Measurements from ENCODE around the gene PSAP. TPM values are rescaled to one million over a fixed set of nuclear protein-coding genes. Genes with fewer than 3 reads are reported as not detected.

PSAP gene
- total RNA-seq, 4 donors from 2014 or later, result 425 to 693 (median 495) TPM

DNA sequence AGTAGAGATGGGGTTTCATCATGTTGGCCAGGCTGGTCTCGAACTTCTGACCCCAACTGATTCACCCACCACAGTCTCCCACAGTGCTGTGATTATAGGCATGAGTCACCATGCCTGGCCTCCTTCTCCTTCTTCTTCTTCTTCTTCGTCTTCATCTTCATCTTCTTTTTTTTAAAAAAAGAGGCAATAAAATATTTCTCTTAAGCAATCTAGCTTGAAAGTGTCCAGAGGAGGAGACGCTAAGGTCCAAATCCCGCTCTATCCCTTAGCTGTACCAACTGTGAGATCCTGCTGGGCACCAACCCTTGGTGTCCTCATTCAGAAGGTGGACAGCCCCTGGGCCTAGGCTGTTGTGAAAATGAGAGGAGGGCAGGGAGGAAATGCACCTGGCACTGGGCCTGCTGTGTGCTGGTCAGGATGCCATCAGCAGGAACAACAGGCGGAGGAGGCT, 13.9 kb upstream of the PSAP start:
- no peak for DNase-seq (ENCODE audit: low spot score in 2 of 2)
- WGBS, 2 donors, result 73 to 89% methylated on average over 5 of the region's 5 CpGs
- no peak overlapping the region for H3K4me3 ChIP-seq (ENCODE audit: low read depth, poor library complexity, severe bottlenecking)
- TF ChIP-seq POLR2A (IDR thresholded peaks at IDR 0.05), result no peak
- TF ChIP-seq, protein P1, sequence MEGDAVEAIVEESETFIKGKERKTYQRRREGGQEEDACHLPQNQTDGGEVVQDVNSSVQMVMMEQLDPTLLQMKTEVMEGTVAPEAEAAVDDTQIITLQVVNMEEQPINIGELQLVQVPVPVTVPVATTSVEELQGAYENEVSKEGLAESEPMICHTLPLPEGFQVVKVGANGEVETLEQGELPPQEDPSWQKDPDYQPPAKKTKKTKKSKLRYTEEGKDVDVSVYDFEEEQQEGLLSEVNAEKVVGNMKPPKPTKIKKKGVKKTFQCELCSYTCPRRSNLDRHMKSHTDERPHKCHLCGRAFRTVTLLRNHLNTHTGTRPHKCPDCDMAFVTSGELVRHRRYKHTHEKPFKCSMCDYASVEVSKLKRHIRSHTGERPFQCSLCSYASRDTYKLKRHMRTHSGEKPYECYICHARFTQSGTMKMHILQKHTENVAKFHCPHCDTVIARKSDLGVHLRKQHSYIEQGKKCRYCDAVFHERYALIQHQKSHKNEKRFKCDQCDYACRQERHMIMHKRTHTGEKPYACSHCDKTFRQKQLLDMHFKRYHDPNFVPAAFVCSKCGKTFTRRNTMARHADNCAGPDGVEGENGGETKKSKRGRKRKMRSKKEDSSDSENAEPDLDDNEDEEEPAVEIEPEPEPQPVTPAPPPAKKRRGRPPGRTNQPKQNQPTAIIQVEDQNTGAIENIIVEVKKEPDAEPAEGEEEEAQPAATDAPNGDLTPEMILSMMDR (IDR thresholded peaks at IDR 0.05), result no peak
- intact Hi-C loops (cut with DNase I; ENCODE audit: low total_unique reads), result no loop called here

DNA sequence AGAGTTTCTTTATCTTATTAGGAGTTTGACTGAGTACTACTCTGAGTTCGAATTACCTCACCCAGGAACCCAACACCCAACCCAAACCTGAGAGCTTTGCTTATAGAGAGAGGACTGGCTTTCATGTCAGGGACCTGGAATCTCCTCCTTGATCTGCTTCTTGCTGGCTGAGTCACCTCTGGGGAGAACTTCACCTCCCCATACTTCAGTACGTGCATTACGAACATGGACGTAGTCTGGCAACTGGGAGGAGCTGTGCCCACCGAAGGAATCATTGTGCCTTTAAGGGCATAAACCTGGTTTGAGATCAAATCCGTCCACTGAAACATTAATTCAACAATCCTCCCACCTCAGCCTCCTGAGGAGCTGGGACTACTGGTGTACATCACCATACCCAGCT, 12.2 kb upstream of the PSAP start:
- TF ChIP-seq, protein P1 (IDR thresholded peaks at IDR 0.05), result no peak
- no peak for TF ChIP-seq POLR2A (IDR thresholded peaks at IDR 0.05)
- WGBS, 2 donors, result 93 to 98% methylated on average over 6 of the region's 6 CpGs
- no peak overlapping the region for H3K4me3 ChIP-seq (ENCODE audit: low read depth, poor library complexity, severe bottlenecking)
- intact Hi-C loops (cut with DNase I; ENCODE audit: low total_unique reads), result no loop called here
- DNase-seq (ENCODE audit: low spot score in 2 of 2), result no peak

DNA sequence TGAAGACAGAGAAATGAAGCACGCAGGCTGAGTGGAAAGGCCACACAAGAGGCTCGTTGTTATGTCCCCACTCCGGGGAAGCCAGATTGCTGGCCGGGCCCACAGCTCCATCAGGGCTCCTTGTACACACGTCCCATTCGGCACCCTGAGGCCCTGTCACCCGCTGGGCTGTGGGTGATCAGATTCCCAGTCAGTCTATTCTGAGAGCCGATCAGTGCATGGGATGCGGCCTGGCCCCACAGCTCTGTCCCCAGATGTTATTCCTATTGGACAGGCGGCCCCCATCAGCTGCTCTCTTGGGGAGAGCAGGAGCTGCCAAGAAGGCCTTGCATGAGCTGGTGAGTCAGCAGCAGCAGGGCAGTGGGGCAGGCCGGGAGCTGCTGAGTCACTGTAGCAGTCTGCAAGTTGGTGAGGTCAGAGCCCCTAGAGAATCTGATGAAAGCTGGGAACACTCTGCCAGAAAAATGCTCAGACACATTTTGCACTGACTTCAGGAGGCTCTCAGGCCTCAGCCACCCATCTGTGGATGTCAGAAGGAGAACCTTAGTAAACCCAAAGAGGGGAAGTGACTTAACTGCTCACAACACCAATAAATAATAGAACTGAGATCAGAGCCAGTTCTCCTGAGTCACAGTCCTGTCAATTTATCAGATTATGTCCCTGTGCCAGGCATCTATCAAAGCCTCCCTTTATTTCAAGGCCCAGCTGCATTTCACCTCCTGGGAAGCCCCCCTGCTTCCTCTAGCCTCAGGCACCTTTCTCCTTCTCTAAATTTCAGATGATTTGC, 9.4 kb upstream of the PSAP start:
- intact Hi-C loops (cut with DNase I; ENCODE audit: low total_unique reads), result no loop called here
- TF ChIP-seq, protein P1 (IDR thresholded peaks at IDR 0.05), result no peak
- no peak for TF ChIP-seq POLR2A (IDR thresholded peaks at IDR 0.05)
- WGBS, 2 donors, result 20 to 21% methylated on average over 11 of the region's 11 CpGs
- DNase-seq (ENCODE audit: low spot score in 2 of 2), result peak; percentile 95 to 97
- no peak overlapping the region for H3K4me3 ChIP-seq (ENCODE audit: low read depth, poor library complexity, severe bottlenecking)

DNA sequence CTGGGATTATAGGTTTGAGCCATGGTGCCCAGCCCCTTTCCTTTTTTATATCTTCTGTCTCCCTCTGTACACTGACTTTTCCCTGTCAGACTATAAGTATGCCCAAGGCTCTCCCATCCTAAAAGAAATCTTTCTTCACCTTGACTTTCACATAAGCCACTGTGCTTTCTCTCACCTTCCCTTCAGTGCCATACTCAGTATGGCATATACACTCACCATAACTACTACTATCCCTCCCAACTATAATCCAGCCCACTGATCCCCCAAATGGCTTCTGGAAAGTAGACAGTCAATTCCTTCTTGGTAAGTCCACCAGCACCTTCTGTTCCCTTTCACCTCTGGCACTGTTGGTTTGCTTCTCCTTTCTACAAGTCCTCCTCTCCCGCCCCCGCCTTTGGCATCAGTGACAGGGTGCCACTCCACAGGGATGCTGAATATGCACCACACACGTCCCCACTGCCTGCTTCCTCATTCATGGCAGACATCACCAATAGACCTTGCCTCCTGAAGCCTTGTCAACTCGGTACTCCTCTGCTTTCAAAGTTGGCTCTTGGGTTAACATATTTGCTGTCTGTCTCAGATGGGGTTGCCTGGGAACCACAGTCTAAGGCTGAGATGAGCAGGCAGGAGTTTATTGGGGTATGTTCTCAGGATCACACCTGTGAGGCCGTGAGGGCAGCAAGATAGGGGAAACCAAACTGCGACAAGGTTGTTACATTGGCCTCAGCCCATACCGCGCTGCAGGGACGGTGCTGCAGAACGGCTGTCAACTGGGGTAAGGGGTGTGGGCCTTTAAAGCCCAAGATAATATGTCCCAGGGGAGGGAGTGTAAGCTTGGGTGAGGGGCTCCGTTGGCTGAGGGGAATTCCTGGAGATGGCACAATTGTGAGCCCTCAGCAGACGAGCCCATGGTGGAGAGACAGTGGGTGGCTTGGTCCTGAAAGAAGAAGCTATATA, 7.2 kb upstream of the PSAP start:
- DNase-seq (ENCODE audit: low spot score in 2 of 2), result peak; percentile 66 to 91
- H3K4me3 ChIP-seq (ENCODE audit: low read depth, poor library complexity, severe bottlenecking), result no peak overlapping the region
- TF ChIP-seq, protein P1 (IDR thresholded peaks at IDR 0.05), result no peak
- TF ChIP-seq POLR2A (IDR thresholded peaks at IDR 0.05), result no peak
- 82 to 87% methylated on average over 12 of the region's 12 CpGs for WGBS, 2 donors
- intact Hi-C loops (cut with DNase I; ENCODE audit: low total_unique reads), result no loop called here

DNA sequence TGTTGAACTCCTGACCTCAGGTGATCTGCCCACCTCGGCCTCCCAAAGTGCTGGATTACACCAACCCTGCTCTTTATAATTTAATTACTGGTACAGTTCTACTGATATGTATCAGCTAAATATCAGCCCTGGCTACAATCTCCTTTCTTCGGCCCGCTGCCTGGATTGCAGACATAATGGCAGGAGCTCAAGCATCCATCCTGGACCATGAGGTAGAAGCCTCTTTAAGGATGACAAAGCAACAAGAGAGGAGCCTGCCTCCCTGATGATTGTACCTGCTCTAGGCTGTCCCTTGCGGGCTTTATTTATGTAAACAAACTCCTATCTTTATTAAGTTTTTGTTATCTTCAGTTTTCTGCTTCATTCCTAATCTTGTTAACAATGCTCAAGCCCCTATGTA, 5.6 kb upstream of the PSAP start:
- TF ChIP-seq POLR2A (IDR thresholded peaks at IDR 0.05), result no peak
- TF ChIP-seq, protein P1 (IDR thresholded peaks at IDR 0.05), result no peak
- H3K4me3 ChIP-seq (ENCODE audit: low read depth, poor library complexity, severe bottlenecking), result no peak overlapping the region
- intact Hi-C loops (cut with DNase I; ENCODE audit: low total_unique reads), result no loop called here
- DNase-seq (ENCODE audit: low spot score in 2 of 2), result no peak
- 95 to 97% methylated on average over 4 of the region's 4 CpGs for WGBS, 2 donors
